Measurements from ENCODE around the gene COBL.
"Not testable (repeated sequence)": the region's sequence is repeated elsewhere in the genome, so short reads cannot be mapped to it uniquely, and the experiment has no call there.

COBL gene

DNA sequence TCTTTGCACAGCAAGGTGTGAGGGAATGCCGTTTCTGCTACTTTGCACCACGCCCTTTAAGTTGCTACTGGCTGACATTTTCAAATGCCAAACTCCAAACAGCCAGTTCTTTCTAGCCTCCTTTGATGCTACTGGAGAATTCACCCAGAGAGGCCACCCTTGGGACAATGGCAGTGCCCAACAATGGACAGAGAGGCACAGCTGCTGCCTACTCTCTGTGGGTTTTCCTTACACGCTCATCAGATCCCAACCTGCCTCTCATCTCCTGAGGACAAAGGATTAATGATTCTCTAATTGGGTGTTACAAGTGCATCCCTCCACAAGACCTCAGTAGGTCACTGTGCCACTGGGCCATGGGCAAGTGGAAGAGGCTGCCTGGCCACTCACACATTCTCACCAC is 105.8 kb downstream of the COBL start:
- no peak for DNase-seq

DNA sequence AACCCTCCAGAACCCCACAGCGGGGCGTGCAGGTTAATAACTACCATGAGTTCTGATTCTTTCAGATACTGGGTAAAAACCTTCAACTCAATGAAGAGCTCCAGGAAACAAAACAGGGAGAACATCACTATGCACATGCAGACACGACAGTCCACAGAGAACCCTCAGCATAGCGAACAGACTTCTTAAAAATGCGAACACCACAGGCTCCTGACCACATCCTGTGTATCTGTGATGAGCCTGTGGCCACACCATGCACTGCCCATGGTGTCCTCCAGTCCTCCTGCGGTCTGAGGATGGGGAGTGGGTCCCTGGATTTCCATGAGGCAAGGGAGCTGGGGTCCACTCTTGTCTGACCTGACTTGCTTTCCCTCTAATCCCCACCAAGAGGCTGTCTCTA is 107.2 kb downstream of the COBL start:
- no peak for DNase-seq

DNA sequence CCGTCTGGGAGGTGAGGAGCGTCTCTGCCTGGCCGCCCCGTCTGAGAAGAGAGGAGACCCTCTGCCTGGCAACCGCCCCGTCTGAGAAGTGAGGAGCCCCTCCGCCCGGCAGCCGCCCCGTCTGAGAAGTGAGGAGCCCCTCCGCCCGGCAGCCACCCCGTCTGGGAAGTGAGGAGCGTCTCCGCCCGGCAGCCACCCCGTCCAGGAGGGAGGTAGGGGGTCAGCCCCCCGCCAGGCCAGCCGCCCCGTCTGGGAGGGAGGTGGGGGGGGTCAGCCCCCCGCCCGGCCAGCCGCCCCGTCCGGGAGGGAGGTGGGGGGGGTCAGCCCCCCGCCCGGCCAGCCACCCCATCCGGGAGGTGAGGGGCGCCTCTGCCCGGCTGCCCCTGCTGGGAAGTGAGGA is 108.5 kb downstream of the COBL start:
- not testable (repeated sequence) for DNase-seq

DNA sequence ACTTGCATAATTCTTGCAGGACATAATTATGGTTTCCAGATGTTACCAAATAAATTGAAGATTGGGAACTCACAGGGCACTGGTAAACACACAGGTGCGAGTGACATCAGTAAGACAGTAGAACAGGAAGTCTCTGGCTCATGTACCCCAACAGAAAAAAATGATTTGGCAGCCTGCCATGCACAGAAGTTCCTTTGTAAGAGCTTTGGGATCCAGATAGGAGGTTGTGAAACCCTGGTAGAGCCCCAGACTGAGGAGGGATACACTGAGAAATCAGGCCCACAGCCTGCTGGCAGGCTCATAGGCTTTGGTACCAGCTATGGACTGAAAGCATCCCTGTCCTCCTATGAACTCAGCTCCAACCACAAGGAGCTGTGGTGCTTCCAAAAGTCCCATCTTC is 118.0 kb downstream of the COBL start:
- no peak for DNase-seq

DNA sequence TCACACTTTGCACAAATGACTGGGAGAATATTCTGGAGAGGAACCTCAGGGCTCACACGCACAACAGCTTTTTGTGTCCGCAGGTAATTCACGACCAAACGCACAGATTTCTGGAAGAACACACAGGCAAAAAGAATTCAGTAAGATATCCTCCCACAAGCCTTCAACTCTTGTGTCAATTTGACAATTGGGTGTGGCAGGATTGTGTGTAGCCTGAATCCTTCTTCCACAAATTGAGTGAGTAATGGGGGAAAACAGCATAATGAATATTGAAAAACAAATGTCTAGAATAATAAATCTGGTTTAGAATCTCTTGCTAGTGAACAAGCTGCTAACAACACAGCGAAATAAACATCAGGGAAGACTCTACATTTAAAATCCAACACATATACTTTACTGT is 125.6 kb downstream of the COBL start:
- no peak for DNase-seq

DNA sequence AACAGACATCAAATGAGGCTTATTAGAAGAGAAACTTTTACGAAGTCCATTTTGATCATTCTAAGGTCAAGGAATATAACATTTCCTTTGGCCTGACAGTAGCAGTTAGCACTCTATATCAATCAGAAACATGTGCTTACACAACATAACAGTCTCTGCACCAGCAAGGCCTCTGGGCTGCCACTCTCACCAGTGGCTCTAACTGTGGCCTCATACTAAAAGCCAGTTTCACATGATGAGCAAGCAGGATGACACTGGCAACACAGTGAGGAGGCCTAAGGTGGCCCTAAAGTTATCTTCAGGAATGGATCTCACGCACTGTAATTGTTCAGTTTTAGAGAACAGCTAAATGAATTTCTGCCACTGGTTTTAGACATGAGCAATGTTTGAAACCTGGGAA is 126.8 kb downstream of the COBL start:
- no peak for DNase-seq

DNA sequence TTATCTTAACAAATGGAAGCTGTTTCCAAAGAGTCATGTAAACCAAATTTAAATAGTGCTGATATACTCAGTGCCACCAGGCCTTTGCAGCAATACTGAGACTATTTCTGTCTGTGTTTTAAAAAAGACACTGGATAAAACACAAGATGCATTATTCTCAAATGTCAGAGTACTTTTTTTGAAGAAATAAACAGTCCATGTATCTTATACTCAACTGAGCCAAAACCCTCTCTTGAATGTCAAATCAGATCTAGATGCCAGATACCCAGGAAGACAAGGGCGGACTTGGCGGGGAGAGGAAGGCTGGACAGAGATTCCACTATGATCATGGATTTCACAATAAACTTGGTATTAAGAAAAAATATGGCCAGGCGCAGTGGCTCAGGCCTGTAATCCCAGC is 127.6 kb downstream of the COBL start:
- DNase-seq, result no peak

DNA sequence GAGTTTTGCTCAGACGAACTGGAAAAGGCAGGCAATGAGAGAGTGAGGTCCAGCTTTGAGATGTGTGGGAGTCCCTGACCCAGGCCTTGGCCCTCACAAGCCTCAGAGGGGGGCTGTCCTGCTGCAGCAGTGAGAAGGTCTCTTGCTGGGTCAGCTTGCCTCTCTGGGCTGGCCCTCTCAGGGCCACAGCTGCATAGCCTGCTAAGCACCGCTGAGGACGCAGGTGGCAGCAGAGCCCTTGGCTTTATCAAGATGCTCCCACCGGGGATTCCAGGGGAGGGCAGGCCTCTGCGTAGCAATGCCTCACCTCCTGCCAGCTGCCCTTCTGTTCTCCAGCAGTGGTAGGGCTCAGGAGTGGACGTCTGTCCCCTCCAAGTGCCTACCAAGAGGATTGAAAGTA is 128.7 kb downstream of the COBL start:
- DNase-seq, result peak in 40 of 56 donors; percentile 10 to 72 (median 48)

DNA sequence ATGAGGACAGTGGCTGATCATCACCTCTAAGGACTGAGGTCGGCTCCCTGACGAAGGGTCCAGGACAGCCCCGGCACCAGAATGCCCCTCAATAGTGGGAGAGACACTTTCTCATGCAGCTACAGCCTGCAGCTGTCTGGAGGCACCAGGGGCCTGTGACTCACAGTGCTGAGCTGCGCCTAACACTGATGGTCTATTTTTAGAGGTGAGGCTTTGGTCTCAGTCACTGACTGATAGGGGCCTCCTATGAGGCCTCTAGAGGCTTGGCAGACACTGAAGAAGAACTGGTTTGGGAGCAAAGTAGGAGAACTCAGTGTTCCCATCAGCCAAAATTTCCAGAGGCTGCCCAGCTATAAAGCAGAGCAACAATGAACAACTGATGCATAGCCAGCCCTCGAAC is 130.1 kb downstream of the COBL start:
- DNase-seq, result peak in 12 of 56 donors; percentile 17 to 47 (median 24)

DNA sequence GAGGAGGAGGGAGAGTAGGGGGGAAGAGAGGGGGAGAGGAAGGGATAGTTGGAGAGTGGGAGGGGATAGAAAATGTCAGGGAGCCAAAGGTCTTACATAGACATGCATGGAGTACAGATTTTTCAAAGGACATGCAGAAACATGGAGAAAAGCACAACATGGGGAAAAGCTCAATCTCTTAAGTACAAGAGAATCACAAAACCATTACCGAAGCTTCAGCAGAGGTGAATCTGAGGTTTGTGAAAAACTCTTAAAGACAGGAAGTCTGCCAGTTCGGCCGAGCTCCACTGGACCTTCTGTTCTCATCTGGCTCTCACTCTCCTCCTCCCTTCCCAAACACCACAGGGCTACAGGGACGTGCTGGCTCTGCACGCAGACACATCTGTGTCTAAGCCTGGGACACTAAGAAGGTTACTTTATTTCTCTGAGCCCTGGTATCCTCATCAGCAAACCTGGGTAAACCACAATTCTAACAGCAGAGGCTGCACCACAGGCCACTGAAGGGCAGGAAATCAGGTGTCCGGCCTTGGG is 133.9 kb downstream of the COBL start:
- DNase-seq, result no peak

DNA sequence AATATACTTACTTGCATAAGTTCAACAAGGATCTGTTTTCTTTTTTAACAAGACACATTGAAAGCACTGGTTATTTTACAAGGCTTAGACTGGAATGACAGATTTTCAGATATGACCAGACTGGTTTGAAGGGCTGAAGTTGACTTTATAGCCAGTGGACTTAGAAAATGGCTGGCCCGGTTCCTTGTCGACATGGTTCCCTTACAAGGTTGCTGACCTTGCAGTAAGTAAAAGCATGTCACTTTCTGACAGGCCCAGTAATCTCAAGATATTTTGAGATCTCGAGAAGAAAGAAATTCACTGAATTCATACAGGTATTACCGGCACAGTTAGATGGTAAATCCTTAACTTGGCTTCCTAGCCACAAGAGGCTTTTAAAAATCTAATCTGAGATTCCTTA is 136.5 kb downstream of the COBL start:
- DNase-seq, result no peak

DNA sequence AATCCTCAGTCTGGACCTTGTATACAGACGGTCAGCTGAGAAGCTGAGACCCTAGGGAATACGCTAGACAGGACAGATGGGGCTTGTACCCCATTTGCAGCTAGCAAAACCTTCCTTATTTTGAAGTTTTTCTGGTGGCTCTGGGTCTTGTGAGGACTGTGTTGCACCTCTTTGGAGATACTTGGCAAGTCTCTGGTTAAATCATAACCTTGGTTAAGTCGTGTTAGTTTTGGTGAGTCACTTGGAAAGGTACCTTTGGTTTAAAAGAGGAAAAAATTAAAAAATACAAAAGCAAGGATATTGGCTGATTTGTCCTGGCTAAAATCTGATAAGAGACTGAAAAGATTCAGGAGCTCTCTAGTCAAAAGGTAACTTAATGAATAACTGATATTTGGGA is 140.6 kb downstream of the COBL start:
- no peak for DNase-seq

DNA sequence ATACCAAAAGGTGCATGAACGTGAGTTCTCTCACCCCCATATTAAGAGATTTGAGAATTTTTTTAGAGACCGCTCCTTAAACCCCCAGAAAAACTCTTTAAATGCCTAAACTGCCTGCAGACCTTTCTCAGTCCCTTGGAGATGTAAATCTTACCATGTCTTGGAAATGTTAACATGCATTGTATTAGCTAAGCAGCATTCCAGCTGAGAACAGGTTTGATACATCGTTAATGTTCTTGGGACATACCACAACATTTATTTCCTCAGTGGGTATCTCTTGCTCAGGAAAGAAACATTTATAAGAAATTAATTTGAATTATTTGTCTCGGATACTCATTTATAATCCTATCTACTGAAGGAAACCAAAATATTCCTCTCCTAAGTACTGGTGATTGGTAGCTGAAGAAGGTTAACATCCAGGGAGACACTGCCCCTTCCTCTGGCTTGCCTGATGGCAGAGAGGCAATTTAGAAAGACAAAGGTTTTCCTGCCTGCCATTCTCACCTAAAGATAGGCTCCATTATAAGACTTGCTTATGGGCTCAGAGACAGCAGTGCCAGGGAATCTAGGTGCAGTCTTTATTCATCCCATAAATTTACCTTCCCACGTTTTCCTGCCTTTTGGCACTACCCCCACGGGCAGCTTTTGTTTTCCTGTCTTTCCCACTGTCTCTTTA is 141.2 kb downstream of the COBL start:
- no peak for DNase-seq

DNA sequence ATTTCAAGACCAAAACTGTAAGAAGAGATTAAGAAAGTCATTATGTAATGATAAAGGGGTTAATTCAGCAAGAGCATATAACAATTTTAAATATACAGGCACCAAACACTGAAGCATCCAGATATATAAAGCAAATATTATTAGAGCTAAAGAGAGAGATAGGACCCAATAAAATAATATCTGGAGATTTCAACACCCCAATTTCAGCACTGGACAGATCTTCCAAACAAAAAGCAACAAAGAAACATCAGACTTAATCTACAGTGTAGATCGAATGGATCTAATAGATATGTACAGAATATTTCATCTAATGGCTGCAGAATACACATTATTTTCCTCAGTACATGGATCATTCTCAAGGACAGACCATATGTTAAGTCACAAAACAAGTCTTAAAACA is 151.3 kb downstream of the COBL start:
- no peak for DNase-seq

DNA sequence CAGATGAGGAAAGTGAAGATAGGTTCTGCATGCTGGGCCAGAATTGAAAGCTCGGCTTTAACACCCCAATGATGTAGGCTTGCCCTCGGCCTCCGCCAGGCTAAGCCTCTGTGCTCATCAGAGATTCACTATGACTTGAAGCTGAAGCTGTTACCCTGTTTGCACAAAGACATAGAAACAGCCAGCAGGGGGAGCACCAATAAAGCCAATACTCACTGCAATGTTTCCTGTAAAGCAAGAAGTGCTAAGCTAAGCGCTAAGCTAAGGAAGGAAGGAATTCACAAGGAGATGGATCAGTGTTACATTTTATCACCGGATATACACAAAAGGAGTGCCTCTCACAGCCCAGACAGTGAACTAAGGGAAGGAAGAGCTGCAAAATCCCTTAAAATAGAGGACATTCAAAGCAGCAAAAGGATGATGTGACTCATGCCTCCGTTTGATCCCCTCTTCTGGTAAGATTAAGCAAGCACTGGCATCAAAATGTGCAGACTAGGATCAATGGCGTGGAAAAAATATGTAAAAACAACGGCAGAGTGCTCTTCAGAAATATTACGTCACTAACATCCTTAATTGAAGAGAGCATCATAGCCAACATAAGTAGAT is 153.8 kb downstream of the COBL start:
- peak in 54 of 56 donors; percentile 9 to 94 (median 76) for DNase-seq

DNA sequence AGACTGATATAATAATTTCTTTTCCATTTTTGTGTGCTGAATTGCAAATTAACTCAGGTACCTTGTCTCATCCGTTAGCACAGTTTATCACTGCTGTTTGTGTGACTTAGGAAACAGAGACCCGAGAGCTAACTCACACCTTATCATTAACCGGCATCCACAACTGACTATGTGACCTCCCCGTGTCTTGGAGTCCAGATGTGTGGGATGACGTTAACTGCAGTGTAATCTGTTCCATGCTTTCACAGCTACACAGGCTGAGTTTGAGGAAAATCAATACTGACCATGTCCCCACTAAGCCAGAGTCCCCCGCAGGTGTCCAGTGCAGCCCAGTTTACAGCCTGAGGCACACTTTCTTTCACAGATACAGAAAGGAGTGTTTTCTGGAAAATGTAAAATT is 154.7 kb downstream of the COBL start:
- no peak for DNase-seq

DNA sequence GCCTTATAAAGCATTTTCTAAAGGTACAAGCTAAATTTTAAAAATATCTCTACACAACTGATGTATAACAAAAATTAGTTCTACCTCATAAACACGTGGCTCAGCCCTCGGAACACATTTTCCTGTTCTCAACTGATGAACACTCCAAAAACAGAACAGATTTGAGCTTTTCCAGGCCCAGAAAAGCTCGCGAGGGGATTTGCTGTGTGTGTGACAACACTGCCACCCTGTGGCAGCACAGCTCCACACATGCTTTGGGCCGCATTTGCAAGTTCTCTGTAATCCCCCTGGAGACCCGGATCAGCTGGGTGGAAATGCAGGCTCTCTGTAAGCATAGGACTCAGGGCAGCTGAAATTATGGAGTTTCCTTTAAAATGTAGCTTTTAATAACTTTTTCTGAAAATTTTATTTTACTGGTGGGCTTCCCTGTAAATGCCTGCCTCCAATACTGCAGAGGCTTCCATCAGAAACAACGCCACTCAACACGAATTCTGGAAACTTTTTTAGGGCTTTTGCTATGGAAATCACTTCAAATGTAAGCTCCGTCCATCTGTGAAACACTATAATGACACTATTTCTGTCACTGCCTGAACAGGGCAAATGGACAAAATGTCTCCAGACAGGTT is 155.5 kb downstream of the COBL start:
- DNase-seq, result peak in 52 of 56 donors; percentile 11 to 88 (median 66)

DNA sequence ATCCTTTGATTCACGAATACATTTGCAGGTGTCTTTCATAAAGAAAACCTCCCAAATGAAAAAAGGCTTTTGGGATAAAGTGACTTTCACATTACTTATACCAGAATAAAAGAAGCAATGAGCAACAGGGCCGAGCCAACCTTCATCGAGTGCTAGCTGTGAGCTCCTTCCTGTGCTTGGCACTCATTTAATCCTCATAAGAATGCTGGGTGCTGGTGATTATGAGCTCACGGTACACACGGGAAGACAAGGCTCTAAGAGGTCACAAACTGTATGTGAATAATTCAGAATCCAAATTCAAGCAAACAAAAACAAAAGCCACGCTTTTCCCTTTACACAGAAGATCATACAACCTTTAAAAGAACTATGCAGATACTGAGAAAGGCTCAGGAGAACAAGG is 156.2 kb downstream of the COBL start:
- no peak for DNase-seq

DNA sequence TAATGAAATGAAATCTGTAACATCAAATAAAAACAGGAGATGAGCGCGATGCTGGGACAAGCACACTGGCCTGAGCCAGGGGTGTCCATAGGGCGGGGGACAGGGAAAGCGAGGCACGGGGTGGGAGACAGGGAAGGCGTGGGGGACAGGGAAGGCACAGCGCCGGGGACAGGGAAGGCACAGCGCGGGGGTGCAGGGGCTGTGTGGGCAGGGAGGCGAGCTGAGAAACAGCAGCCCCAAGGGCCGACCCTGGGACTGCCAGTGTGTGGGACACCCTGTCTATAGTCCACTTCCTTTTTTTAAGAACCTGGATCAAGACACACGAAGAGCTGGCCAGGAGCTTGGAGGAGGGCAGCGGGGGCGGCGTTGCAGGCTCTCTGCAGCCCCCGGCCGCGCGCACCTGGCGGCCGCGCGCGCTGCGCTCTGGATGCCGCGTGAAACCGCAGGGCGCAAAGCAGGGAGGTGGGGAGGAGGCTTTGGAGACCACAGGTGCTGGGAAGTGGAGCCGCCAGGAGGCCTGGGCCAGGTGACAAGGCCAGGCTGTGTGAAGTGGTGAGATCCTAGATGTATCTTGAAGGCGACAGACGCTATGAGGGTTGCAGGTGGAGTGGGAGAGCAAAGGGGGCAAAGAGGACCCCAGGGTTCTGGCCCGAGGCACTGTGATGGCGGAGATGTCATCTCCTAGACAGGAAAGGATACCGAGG is 157.7 kb downstream of the COBL start:
- no peak for DNase-seq

DNA sequence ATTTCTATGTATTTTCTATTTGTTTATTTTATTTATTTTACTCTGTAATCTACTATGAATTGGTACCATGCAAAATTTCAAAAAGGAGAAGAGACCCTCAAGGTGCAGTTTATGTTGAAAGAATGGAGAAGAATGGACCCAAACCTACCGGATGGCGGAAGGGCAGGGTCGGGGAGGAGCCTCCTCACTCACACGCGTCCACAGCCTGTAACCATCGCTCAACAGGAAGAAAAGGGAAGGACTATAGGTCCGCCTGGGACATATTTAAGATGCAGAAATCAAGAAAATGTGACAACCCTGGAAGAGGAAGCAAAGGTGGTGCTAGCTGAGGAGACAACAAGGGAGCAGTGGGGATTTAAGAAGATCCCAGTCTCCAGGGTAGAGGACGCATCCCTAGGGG is 158.4 kb downstream of the COBL start:
- no peak for DNase-seq

DNA sequence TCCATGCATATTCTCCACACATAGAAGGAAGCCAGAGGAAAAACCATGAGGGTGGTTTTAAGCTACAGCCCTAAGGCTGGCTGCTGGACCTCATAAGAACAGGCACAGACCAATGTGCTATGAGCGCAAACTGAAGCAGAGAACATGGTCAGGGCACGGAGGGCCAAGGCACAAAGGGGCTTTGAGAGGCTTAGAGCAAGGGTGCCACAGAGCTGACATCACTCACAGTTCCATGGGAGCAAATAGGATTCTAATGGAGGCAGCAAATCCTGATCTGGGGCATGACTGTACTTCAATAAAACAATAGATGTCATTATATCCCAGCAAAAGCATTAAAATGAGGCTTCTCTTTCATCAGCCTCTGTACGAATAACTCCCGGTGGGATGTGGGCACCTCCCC is 162.4 kb downstream of the COBL start:
- DNase-seq, result peak in 48 of 56 donors; percentile 20 to 89 (median 68)

DNA sequence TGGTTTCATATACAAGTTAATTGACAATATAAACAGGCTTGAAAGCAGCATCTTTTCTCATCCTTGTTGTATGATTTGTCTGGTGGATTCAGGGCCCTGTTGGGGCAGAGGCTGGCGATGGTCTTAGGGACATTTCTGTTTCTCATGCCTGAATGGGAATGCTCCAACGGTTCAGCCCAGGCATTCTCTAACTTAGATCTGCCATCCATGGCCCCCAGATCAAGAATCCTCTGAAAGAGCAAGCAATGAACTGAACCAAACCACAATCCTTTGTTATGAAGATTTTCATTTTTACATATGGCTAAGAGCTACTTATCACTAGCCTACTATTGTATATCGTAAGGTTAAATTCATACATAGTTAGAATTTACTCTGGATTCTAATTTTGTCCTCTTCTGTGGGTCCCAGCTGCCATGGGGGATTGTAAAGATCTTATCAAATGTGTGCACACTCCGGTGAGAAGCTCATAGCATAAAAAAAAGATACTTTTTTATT is 163.9 kb downstream of the COBL start:
- no peak for DNase-seq

Data from nucleus accumbens (tissue), 56 donors.